GM19438 (cell line): Measurements from ENCODE around the gene DST.

ENCODE experiments used
- ATAC-seq: cut with Tn5 transposase; IDR thresholded peaks from one replicate; pipeline ENCODE4 v1.9.1; 2021; ENCODE audit warnings: low read depth; ENCODE audit not compliant: unreplicated experiment

DST gene

GRCh38 chr6:56642366-56643261, at the start of gene DST:
Gene DST (minus strand): TSS chr6:56642889.
- no peak for ATAC-seq

- ATAC-seq = no peak
Measured at GRCh38 chr6:56691814-56692213, 49.1 kb upstream of the DST start.

- no peak for ATAC-seq
Measured at GRCh38 chr6:56691286-56691595, 48.6 kb upstream of the DST start.

GRCh38 chr6:56690519-56691285, 48.0 kb upstream of the DST start:
- no peak for ATAC-seq

- ATAC-seq = peak; percentile 27
Measured at GRCh38 chr6:56689663-56690062, 47.0 kb upstream of the DST start.

GRCh38 chr6:56689114-56689513, 46.4 kb upstream of the DST start:
- peak; percentile 93 for ATAC-seq

GRCh38 chr6:56688521-56688920, 45.8 kb upstream of the DST start:
- ATAC-seq = no peak

- no peak for ATAC-seq
Measured at GRCh38 chr6:56687551-56687950, 44.9 kb upstream of the DST start.

- ATAC-seq = no peak
Measured at GRCh38 chr6:56686429-56686828, 43.7 kb upstream of the DST start.

- no peak for ATAC-seq
Measured at GRCh38 chr6:56685994-56686393, 43.3 kb upstream of the DST start.

GRCh38 chr6:56685102-56685733, 42.5 kb upstream of the DST start:
- no peak for ATAC-seq

GRCh38 chr6:56684342-56685101, 41.8 kb upstream of the DST start:
- no peak for ATAC-seq

- no peak for ATAC-seq
Measured at GRCh38 chr6:56683882-56684281, 41.2 kb upstream of the DST start.

- no peak for ATAC-seq
Measured at GRCh38 chr6:56682635-56683034, 39.9 kb upstream of the DST start.

- ATAC-seq = no peak
Measured at GRCh38 chr6:56677559-56677958, 34.9 kb upstream of the DST start.

GRCh38 chr6:56671651-56672461, 29.2 kb upstream of the DST start:
- no peak for ATAC-seq

- no peak for ATAC-seq
Measured at GRCh38 chr6:56671160-56671559, 28.5 kb upstream of the DST start.

- no peak for ATAC-seq
Measured at GRCh38 chr6:56669041-56669440, 26.4 kb upstream of the DST start.

- ATAC-seq = no peak
Measured at GRCh38 chr6:56668158-56668557, 25.5 kb upstream of the DST start.

- no peak for ATAC-seq
Measured at GRCh38 chr6:56667336-56667735, 24.6 kb upstream of the DST start.
